GM23248 (cell line): Measurements from ENCODE around the gene CASP12. TPM values are rescaled to one million over a fixed set of nuclear protein-coding genes. Genes with fewer than 3 reads are reported as not detected.

Experiments
- DNase-seq: peaks from one replicate; pipeline ENCODE4 v3.0.0-alpha.2; 2015
- H2AFZ ChIP-seq: fragments of 200-600 bp; sonication (generic); 2 replicates; pipeline ENCODE4 v1.6.1; 2016; ENCODE audit warnings: antibody characterized with exemption
- H3F3A ChIP-seq: fragments of 200-600 bp; sonication (generic); 2 replicates; pipeline ENCODE4 v1.6.1; 2016; ENCODE audit warnings: mild to moderate bottlenecking, antibody characterized with exemption, mixed run types; ENCODE audit not compliant: insufficient read depth
- H3K27ac ChIP-seq: fragments of 200-600 bp; sonication (generic); 2 replicates; pipeline ENCODE4 v1.5.1; 2016; ENCODE audit warnings: mild to moderate bottlenecking
- H3K27me3 ChIP-seq: fragments of 200-600 bp; sonication (generic); replicated peaks from 2 replicates; pipeline ENCODE4 v1.6.1; 2016; ENCODE audit warnings: mild to moderate bottlenecking; ENCODE audit not compliant: insufficient read depth
- H3K36me3 ChIP-seq: fragments of 200-600 bp; sonication (generic); 2 replicates; pipeline ENCODE4 v1.6.1; 2016; ENCODE audit warnings: low read depth, mild to moderate bottlenecking
- H3K4me1 ChIP-seq: fragments of 200-600 bp; sonication (generic); 2 replicates; pipeline ENCODE4 v1.6.1; 2016; ENCODE audit warnings: mild to moderate bottlenecking; ENCODE audit not compliant: insufficient read depth
- H3K4me2 ChIP-seq: fragments of 200-600 bp; sonication (generic); one replicate; pipeline ENCODE4 v1.6.1; 2016; ENCODE audit warnings: mild to moderate bottlenecking; ENCODE audit not compliant: unreplicated experiment
- H3K4me3 ChIP-seq: fragments of 200-600 bp; sonication (generic); 2 replicates; pipeline ENCODE4 v1.5.1; 2016; ENCODE audit warnings: mild to moderate bottlenecking
- H3K79me2 ChIP-seq: fragments of 200-600 bp; sonication (generic); 2 replicates; pipeline ENCODE4 v1.6.1; 2016; ENCODE audit warnings: mild to moderate bottlenecking; ENCODE audit not compliant: insufficient read depth
- H3K9ac ChIP-seq: fragments of 200-600 bp; sonication (generic); 2 replicates; pipeline ENCODE4 v1.6.1; 2016; ENCODE audit warnings: mild to moderate bottlenecking
- H3K9me2 ChIP-seq: fragments of 200-600 bp; sonication (generic); 2 replicates; pipeline ENCODE4 v1.6.1; 2016; ENCODE audit warnings: mixed run types, mild to moderate bottlenecking, moderate library complexity; ENCODE audit not compliant: insufficient read depth
- H3K9me3 ChIP-seq: fragments of 200-600 bp; sonication (generic); one replicate; pipeline ENCODE4 v1.6.1; 2017; ENCODE audit warnings: low read depth
- H4K20me1 ChIP-seq: fragments of 200-600 bp; sonication (generic); 2 replicates; pipeline ENCODE4 v1.6.0; 2016; ENCODE audit not compliant: insufficient read depth
- EZH2 ChIP-seq: fragments of 200-600 bp; sonication (generic); IDR thresholded peaks from 2 replicates; pipeline ENCODE4 v1.6.1; 2018; ENCODE audit warnings: antibody characterized with exemption, mild to moderate bottlenecking; ENCODE audit not compliant: insufficient read depth, poor library complexity, severe bottlenecking
- EZH2phosphoT487 ChIP-seq: fragments of 200-600 bp; sonication (generic); IDR thresholded peaks from 2 replicates; pipeline ENCODE4 v1.6.1; 2018; ENCODE audit warnings: antibody characterized with exemption, moderate library complexity, mild to moderate bottlenecking, low read depth; ENCODE audit not compliant: insufficient read depth
- WGBS, 2 experiments: methylation state at CpG; one replicate each; pipeline ENCODE4 v1.1.6; 2015 to 2017; ENCODE audit warnings: low lambda C conversion rate in 2 of 2, low coverage in 1 of 2; ENCODE audit errors: missing lambda C conversion rate in 2 of 2; 5-methylcytosine and 5-hydroxymethylcytosine counted together
- in situ Hi-C: fragments of 300-500 bp; cut with MboI; formaldehyde crosslinking; loops from 2 replicates; pipeline ENCODE4 v1.15.0; 2020
- polyA plus RNA-seq: library from polyadenylated mRNA; unstranded; fragments of >200 nt; fragmentation: Nextera tagmentation; extraction: Ambion mirVana; gene quantifications from 2 replicates; pipeline ENCODE4 v1.2.1, GENCODE V29; 2016
- small RNA-seq: library from RNA; depleted of rRNA; stranded (forward); fragments of <200 nt; gene quantifications from one replicate; pipeline ENCODE3, GENCODE V24; 2014; ENCODE audit warnings: low read depth, low replicate concordance
- total RNA-seq: library from RNA; depleted of rRNA; stranded (reverse); fragments of >200 nt; shearing (Covaris generic); gene quantifications from 2 replicates; pipeline ENCODE4 v1.2.3, GENCODE V29; 2014; rRNA removed

Gene CASP12
- total and polyA plus RNA-seq, 2 experiments from 2014 or later = not detected

DNA sequence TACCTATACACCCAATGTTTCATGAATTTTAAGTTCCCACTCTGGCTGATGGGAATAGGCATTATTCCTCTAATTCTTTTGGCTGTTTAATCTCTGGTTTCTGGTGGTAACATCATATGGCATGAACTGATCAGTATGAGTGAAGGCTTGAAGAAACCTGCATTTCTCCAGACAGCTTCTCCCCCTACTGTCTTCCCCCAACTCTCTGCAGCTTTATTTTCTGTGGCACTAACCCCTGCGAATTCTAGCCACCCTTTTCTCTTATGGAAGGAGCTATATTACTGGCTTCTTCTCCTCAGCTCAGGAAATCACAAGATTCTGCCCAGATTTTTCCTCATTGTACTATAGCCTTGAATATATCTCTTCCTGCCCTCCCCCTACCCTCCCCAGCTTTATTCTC, 57.1 kb downstream of the CASP12 start:
- 35 to 60% methylated on average over 1 of the region's 1 CpG for WGBS, 2 experiments

DNA sequence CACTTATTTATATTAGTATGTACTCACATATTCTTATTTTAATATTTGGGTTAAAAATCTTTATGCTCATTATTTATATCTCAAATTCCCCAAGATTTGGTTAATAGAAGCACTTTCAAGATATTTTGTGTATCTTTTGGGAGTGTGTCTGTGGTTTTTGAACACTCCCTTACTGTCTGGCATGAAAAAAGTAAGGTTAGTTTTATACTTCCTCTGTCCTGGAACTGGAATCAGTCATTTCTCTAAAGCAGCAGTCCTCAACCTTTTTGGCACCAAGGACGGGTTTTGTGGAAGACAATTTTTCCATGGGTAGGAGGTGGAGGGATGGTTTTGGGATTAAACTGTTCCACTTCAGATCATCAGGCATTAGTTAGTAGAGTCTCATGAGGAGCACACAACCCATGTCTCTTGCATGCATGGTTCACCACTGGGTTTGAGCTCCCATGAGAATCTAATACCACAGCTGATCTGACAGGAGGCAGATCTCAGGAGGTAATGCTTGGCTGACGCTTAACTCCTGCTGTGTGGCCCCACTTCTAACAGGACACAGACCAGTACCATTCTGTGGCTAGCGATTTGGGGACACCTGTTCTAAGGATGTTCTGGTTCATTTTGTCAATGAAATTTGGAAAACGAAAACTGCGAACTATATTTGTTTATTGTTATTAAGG, 60.2 kb downstream of the CASP12 start:
- Histone ChIP-seq H3K36me3 (no peaks in the 10 kb centered on the region), H3K4me1 (no peaks in the 10 kb centered on the region), H3K27ac (no peak overlapping the region), H3K9ac (no peak overlapping the region), H3K4me3 (no peak overlapping the region), H4K20me1 (no peaks in the 10 kb centered on the region), H2AFZ (no peak overlapping the region), H3K4me2 (no peak overlapping the region), H3K9me2 (no peaks in the 10 kb centered on the region), H3F3A (no peaks in the 10 kb centered on the region), H3K79me2 (no peaks in the 10 kb centered on the region), H3K27me3 (no peaks in the 10 kb centered on the region), H3K9me3 (no peaks in the 10 kb centered on the region)
- in situ Hi-C loops = no loop called here
- no peak for DNase-seq
- 84 to 90% methylated on average over 5 of the region's 5 CpGs for WGBS, 2 experiments
- TF ChIP-seq EZH2 (no peak), EZH2phosphoT487 (no peak)

More for the DNA sequence above, 57.1 kb downstream of the CASP12 start:
- Histone ChIP-seq H3K36me3 (no peaks in the 10 kb centered on the region), H3K9me2 (no peaks in the 10 kb centered on the region), H2AFZ (no peak overlapping the region), H3K27me3 (no peaks in the 10 kb centered on the region), H3F3A (no peaks in the 10 kb centered on the region), H3K79me2 (no peaks in the 10 kb centered on the region), H3K27ac (no peak overlapping the region), H3K9me3 (no peaks in the 10 kb centered on the region), H3K4me3 (no peak overlapping the region), H4K20me1 (no peaks in the 10 kb centered on the region), H3K9ac (no peak overlapping the region), H3K4me2 (no peak overlapping the region), H3K4me1 (no peaks in the 10 kb centered on the region)
- no peak for DNase-seq
- in situ Hi-C loops = no loop called here
- TF ChIP-seq EZH2 = no peak

DNA sequence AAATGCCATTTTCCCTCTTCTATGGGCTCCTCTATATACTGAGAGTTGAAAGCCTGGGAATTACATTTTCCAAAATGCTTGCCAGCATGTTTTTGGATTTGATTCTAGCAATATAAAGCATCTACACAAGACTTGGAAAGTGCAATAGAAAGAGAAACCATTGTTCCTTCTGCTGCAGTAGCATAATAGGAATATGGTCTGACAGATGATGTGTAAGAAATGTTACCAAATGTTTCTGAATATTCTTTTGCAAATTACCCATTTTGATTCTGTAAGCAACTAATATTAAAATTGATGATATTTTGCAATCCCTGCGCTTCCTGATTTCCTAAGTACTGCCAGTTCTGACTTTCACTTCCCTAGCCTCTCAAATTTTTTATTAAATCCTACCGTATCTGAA, 61.6 kb downstream of the CASP12 start:
- TF ChIP-seq EZH2 = no peak
- TF ChIP-seq EZH2phosphoT487 = no peak
- Histone ChIP-seq H3K4me2 (no peak overlapping the region), H3K9me3 (no peaks in the 10 kb centered on the region), H3K9me2 (no peaks in the 10 kb centered on the region), H3K79me2 (no peaks in the 10 kb centered on the region), H4K20me1 (no peaks in the 10 kb centered on the region), H3K4me1 (no peaks in the 10 kb centered on the region), H3F3A (no peaks in the 10 kb centered on the region), H3K27ac (no peak overlapping the region), H2AFZ (no peak overlapping the region), H3K36me3 (no peaks in the 10 kb centered on the region), H3K9ac (no peak overlapping the region), H3K27me3 (no peaks in the 10 kb centered on the region), H3K4me3 (no peak overlapping the region)
- 8 to 14% methylated on average over 2 of the region's 2 CpGs for WGBS, 2 experiments
- DNase-seq = no peak
- in situ Hi-C loops = no loop called here

Small RNAs within 50 kb of the gene (small RNA-seq; reads per million reads assigned to genes)
- not detected for gene AP002004.1

Other genes with a start within 250 kb of the CASP12 start
- gene CASP4, start 70.1 kb upstream of the CASP12 start, total RNA-seq = 111 and 114 TPM in 2 replicates
- 72.0 and 76.3 TPM in 2 replicates for gene CASP4, start 70.1 kb upstream of the CASP12 start, polyA plus RNA-seq
- gene CASP5, start 124.7 kb upstream of the CASP12 start, total RNA-seq = not detected in 2 replicates
- gene CASP5, start 124.7 kb upstream of the CASP12 start, polyA plus RNA-seq = not detected in 2 replicates
- 2.7 and 5.7 TPM in 2 replicates for gene CASP1, start 136.7 kb upstream of the CASP12 start, total RNA-seq
- 9.7 and 9.9 TPM in 2 replicates for gene CASP1, start 136.7 kb upstream of the CASP12 start, polyA plus RNA-seq
- gene CARD16, start 146.9 kb upstream of the CASP12 start, total RNA-seq = not detected in 2 replicates
- gene CARD16, start 146.9 kb upstream of the CASP12 start, polyA plus RNA-seq = not detected in 2 replicates
- not detected in 2 replicates for gene CARD18, start 241.3 kb upstream of the CASP12 start, total RNA-seq
- gene CARD18, start 241.3 kb upstream of the CASP12 start, polyA plus RNA-seq = not detected in 2 replicates